ENCODE results near the gene KIFC1.
A peak's percentile ranks its signal among the peaks of the same experiment; 100 is the strongest.

The KIFC1 gene

DNA sequence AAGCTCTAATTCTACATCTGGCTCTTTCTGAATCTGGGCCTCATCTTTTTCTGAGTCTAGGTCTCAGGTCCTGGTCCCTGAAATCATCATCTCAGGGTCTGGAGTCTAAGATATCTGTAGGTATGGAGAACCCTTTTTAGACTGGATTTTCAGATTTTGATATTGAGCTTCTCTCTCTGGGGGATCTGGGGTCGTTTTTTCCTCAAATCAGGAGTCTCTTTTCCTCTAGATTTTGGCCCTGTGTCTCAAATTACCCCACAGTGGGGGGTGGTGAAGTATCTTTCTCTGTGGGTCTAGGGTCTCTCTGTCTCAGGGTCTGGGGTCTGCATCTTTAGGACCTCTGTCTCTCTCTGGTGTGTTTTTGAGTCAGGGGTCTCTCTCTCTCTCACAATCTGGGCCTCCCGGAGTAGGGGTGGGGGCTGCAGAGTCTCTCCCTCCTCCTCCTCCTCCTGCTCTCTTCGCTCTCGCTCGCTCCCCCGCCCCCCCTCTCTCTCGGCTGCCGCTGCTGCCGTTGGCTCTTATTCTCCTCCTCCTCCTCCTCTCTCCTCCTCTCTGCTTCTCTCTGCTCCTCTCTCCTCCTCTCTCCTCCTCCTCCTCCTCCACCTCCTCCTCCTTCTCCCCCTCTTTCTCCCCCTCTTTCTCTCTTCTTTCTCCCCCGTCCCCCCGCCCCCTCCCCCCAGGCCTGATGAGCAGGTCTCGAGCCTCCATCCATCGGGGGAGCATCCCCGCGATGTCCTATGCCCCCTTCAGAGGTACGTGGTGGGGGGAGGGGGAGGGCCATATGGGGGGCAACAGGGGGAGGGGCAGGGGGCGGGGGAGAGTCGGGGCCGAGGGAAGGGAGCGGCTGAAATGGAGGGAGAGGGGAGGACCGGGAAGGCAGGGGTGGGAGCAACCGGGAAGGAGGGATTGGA lies 28.2 kb downstream of the KIFC1 start, which contains the start of gene SYNGAP1:
TSS of gene SYNGAP1 (plus strand) at position 486 of the 911 bp plus-strand sequence. CDS start at position 686, 200 bp downstream.
- Histone ChIP-seq H3K9ac (ENCODE audit: insufficient read length) (peak within 1 kb of the TSS; percentile 76), H3K27ac (peak within 1 kb of the TSS; percentile 94), H3K36me3 (ENCODE audit: insufficient read depth, low read length) (peaks cover 13% of the 10 kb centered on the region; the same call in 1 of the 2 replicates), H3K9me3 (ENCODE audit: low read depth, low read length) (no peaks in the 10 kb centered on the region), H3K4me3 (peak within 1 kb of the TSS; percentile 62)
- no peak for TF ChIP-seq POLR2AphosphoS5 (IDR thresholded peaks at IDR 0.05; ENCODE audit: borderline replicate concordance, low read depth, low read length)
- TF ChIP-seq EZH2 (IDR thresholded peaks at IDR 0.05) = no peak
- TF ChIP-seq FOXP2 (optimal IDR thresholded peaks at IDR 0.05; ENCODE audit: control extremely low read depth, extremely low read length, insufficient read depth) = no peak
- no peak for DNase-seq (ENCODE audit: low read depth, low spot score)

- no peaks in the 10 kb centered on the region for H3K9me3 ChIP-seq (ENCODE audit: low read depth, low read length)
- peaks cover 4% of the 10 kb centered on the region; the same call in 1 of the 2 replicates for H3K36me3 ChIP-seq (ENCODE audit: insufficient read depth, low read length)
- H3K9ac ChIP-seq (ENCODE audit: insufficient read length) = no peak overlapping the region
- DNase-seq (ENCODE audit: low read depth, low spot score) = no peak
- TF ChIP-seq POLR2AphosphoS5 (IDR thresholded peaks at IDR 0.05; ENCODE audit: borderline replicate concordance, low read depth, low read length) (no peak), EZH2 (IDR thresholded peaks at IDR 0.05) (no peak), FOXP2 (optimal IDR thresholded peaks at IDR 0.05; ENCODE audit: control extremely low read depth, extremely low read length, insufficient read depth) (no peak)
- no peak overlapping the region for H3K27ac ChIP-seq
- H3K4me3 ChIP-seq = no peak overlapping the region
Observed at GRCh38 chr6:33420491-33421343, 29.1 kb downstream of the KIFC1 start.

GRCh38 chr6:33421344-33421643 lies 29.7 kb downstream of the KIFC1 start:
- Histone ChIP-seq H3K36me3 (ENCODE audit: insufficient read depth, low read length) (no peaks in the 10 kb centered on the region; the same call in 1 of the 2 replicates), H3K4me3 (no peak overlapping the region), H3K9me3 (ENCODE audit: low read depth, low read length) (no peaks in the 10 kb centered on the region), H3K9ac (ENCODE audit: insufficient read length) (no peak overlapping the region), H3K27ac (no peak overlapping the region)
- no peak for DNase-seq (ENCODE audit: low read depth, low spot score)
- no peak for TF ChIP-seq EZH2 (IDR thresholded peaks at IDR 0.05)
- TF ChIP-seq FOXP2 (optimal IDR thresholded peaks at IDR 0.05; ENCODE audit: control extremely low read depth, extremely low read length, insufficient read depth) = no peak
- TF ChIP-seq POLR2AphosphoS5 (IDR thresholded peaks at IDR 0.05; ENCODE audit: borderline replicate concordance, low read depth, low read length) = no peak

- no peaks in the 10 kb centered on the region for H3K36me3 ChIP-seq (ENCODE audit: insufficient read depth, low read length)
- no peak overlapping the region for H3K9ac ChIP-seq (ENCODE audit: insufficient read length)
- H3K4me3 ChIP-seq = no peak overlapping the region
- no peak for DNase-seq (ENCODE audit: low read depth, low spot score)
- H3K9me3 ChIP-seq (ENCODE audit: low read depth, low read length) = no peaks in the 10 kb centered on the region
- TF ChIP-seq POLR2AphosphoS5 (IDR thresholded peaks at IDR 0.05; ENCODE audit: borderline replicate concordance, low read depth, low read length) = no peak
- no peak for TF ChIP-seq EZH2 (IDR thresholded peaks at IDR 0.05)
- TF ChIP-seq FOXP2 (optimal IDR thresholded peaks at IDR 0.05; ENCODE audit: control extremely low read depth, extremely low read length, insufficient read depth) = no peak
- no peak overlapping the region for H3K27ac ChIP-seq
Observed at GRCh38 chr6:33423777-33424176, 32.2 kb downstream of the KIFC1 start.

- Histone ChIP-seq H3K27ac (peak overlapping the region; percentile 79), H3K9me3 (ENCODE audit: low read depth, low read length) (no peaks in the 10 kb centered on the region), H3K36me3 (ENCODE audit: insufficient read depth, low read length) (no peaks in the 10 kb centered on the region), H3K9ac (ENCODE audit: insufficient read length) (peak overlapping the region; percentile 77), H3K4me3 (peak overlapping the region; percentile 78)
- no peak for DNase-seq (ENCODE audit: low read depth, low spot score)
- no peak for TF ChIP-seq EZH2 (IDR thresholded peaks at IDR 0.05)
- TF ChIP-seq FOXP2 (optimal IDR thresholded peaks at IDR 0.05; ENCODE audit: control extremely low read depth, extremely low read length, insufficient read depth) = no peak
- peak; percentile 82; the same call in 1 of the 2 replicates for TF ChIP-seq POLR2AphosphoS5 (IDR thresholded peaks at IDR 0.05; ENCODE audit: borderline replicate concordance, low read depth, low read length)
Observed at GRCh38 chr6:33424855-33425667, 33.4 kb downstream of the KIFC1 start.

GRCh38 chr6:33425668-33426577 lies 34.3 kb downstream of the KIFC1 start:
- no peak for DNase-seq (ENCODE audit: low read depth, low spot score)

More at GRCh38 chr6:33425668-33426577, 34.3 kb downstream of the KIFC1 start:
- Histone ChIP-seq H3K9ac (ENCODE audit: insufficient read length) (peak overlapping the region; percentile 77), H3K4me3 (peak overlapping the region; percentile 78), H3K9me3 (ENCODE audit: low read depth, low read length) (no peaks in the 10 kb centered on the region), H3K27ac (peak overlapping the region; percentile 79), H3K36me3 (ENCODE audit: insufficient read depth, low read length) (no peaks in the 10 kb centered on the region)
- TF ChIP-seq EZH2 (IDR thresholded peaks at IDR 0.05) = no peak
- TF ChIP-seq POLR2AphosphoS5 (IDR thresholded peaks at IDR 0.05; ENCODE audit: borderline replicate concordance, low read depth, low read length) = peak; percentile 64
